IMR-90 (cell line): Measurements from ENCODE around the gene C12orf75. TPM values are rescaled to one million over a fixed set of nuclear protein-coding genes. Genes with fewer than 3 reads are reported as not detected.
"Not testable (repeated sequence)": the region's sequence is repeated elsewhere in the genome, so short reads cannot be mapped to it uniquely, and the experiment has no call there.

ENCODE experiments used
- ATAC-seq: fragments of 200-7000 bp; cut with Tn5 transposase; 2 replicates; pipeline ENCODE4 v1.9.1; 2020; ENCODE audit warnings: low read depth, mild to moderate bottlenecking, moderate library complexity
- BruUV-seq: library from RNA; stranded (reverse); fragments of 400-500 nt; replicated peaks from 2 replicates; lab custom pipeline; 2021; lab: Mats Ljungman, UMichigan
- CTCF ChIA-PET: fragments of 300-600 bp; formaldehyde crosslinking; extraction: SDS; loops from one replicate; lab custom pipeline; 2021; ENCODE audit warnings: antibody characterized with exemption; lab: Yijun Ruan, JAX
- POLR2A ChIA-PET: fragments of 300-600 bp; sonication (Branson Sonifier 250); formaldehyde crosslinking; loops from one replicate; lab custom pipeline; 2022; ENCODE audit warnings: antibody characterized with exemption; ENCODE audit not compliant: unreplicated experiment; lab: Charles Lee
- DNase-seq: peaks from one replicate; pipeline ENCODE4 v3.0.0; 2013
- H2AFZ ChIP-seq: replicated peaks from 2 replicates; pipeline ENCODE3; 2013; ENCODE audit warnings: low read length, mild to moderate bottlenecking; ENCODE audit not compliant: poor library complexity
- H2AK5ac ChIP-seq: 2 replicates; pipeline ENCODE4 v1.6.1; 2013; ENCODE audit warnings: low read depth, low read length, inconsistent platforms
- H2AK9ac ChIP-seq: replicated peaks from 2 replicates; pipeline ENCODE3; 2013; ENCODE audit warnings: mild to moderate bottlenecking, low read depth, low read length, moderate library complexity; ENCODE audit not compliant: poor library complexity
- H2BK120ac ChIP-seq: 2 replicates; pipeline ENCODE4 v1.6.1; 2013; ENCODE audit warnings: low read depth, low read length, inconsistent platforms
- H2BK15ac ChIP-seq: 3 replicates; pipeline ENCODE4 v1.6.1; 2013; ENCODE audit warnings: low read depth, low read length, inconsistent platforms
- H2BK20ac ChIP-seq: 2 replicates; pipeline ENCODE4 v1.6.1; 2013; ENCODE audit warnings: low read depth, mild to moderate bottlenecking, inconsistent platforms, low read length, moderate library complexity
- H2BK5ac ChIP-seq: 2 replicates; pipeline ENCODE4 v1.6.1; 2013; ENCODE audit warnings: mild to moderate bottlenecking, low read depth, low read length, inconsistent platforms; ENCODE audit not compliant: poor library complexity, severe bottlenecking
- H3K14ac ChIP-seq: replicated peaks from 2 replicates; pipeline ENCODE4 v1.6.1; 2013; ENCODE audit warnings: low read depth, low read length, inconsistent platforms
- H3K18ac ChIP-seq: 2 replicates; pipeline ENCODE4 v1.6.1; 2013; ENCODE audit warnings: low read depth, low read length, control low read depth
- H3K23ac ChIP-seq: 2 replicates; pipeline ENCODE4 v1.6.1; 2013; ENCODE audit warnings: low read depth, low read length, inconsistent platforms
- H3K27ac ChIP-seq: 2 replicates; pipeline ENCODE4 v1.5.1; 2013; ENCODE audit warnings: mild to moderate bottlenecking, control low read depth, low read length; ENCODE audit not compliant: insufficient read depth
- H3K27me3 ChIP-seq: 2 replicates; pipeline ENCODE4 v1.6.1; 2013; ENCODE audit warnings: low read length; ENCODE audit not compliant: control insufficient read depth, insufficient read depth
- H3K36me3 ChIP-seq: 2 replicates; pipeline ENCODE4 v1.6.1; 2013; ENCODE audit warnings: low read length, mixed read lengths; ENCODE audit not compliant: control insufficient read depth, insufficient read depth
- H3K4ac ChIP-seq: 2 replicates; pipeline ENCODE4 v1.6.1; 2013; ENCODE audit warnings: low read depth, low read length, inconsistent platforms
- H3K4me1 ChIP-seq: 2 replicates; pipeline ENCODE4 v1.6.1; 2013; ENCODE audit warnings: low read length, mixed read lengths; ENCODE audit not compliant: control insufficient read depth, insufficient read depth
- H3K4me2 ChIP-seq: 2 replicates; pipeline ENCODE4 v1.6.1; 2013; ENCODE audit warnings: low read depth, mild to moderate bottlenecking, control low read depth, low read length, moderate library complexity
- H3K4me3 ChIP-seq: 2 replicates; pipeline ENCODE4 v1.5.1; 2013; ENCODE audit warnings: low read depth, mild to moderate bottlenecking, control low read depth, low read length, moderate library complexity; ENCODE audit not compliant: insufficient read depth
- H3K56ac ChIP-seq: 2 replicates; pipeline ENCODE4 v1.6.1; 2013; ENCODE audit warnings: low read length, inconsistent platforms; ENCODE audit not compliant: insufficient read depth; ENCODE audit errors: extremely low read depth
- H3K79me1 ChIP-seq, 2 experiments: 2 replicates each; pipeline ENCODE4 v1.6.1; 2013; ENCODE audit warnings: low read length in 2 of 2, inconsistent platforms in 1 of 2, low read depth in 1 of 2
- H3K9ac ChIP-seq: 2 replicates; pipeline ENCODE4 v1.6.1; 2013; ENCODE audit warnings: low read depth, low read length, control low read depth
- H3K9me1 ChIP-seq: 2 replicates; pipeline ENCODE4 v1.6.1; 2013; ENCODE audit warnings: low read length, inconsistent platforms; ENCODE audit not compliant: insufficient read depth
- H3K9me3 ChIP-seq: 2 replicates; pipeline ENCODE4 v1.6.1; 2013; ENCODE audit warnings: low read length; ENCODE audit not compliant: control insufficient read depth, insufficient read depth
- H4K20me1 ChIP-seq: 2 replicates; pipeline ENCODE4 v1.6.1; 2013; ENCODE audit warnings: low read length, inconsistent platforms; ENCODE audit not compliant: insufficient read depth
- H4K5ac ChIP-seq: 2 replicates; pipeline ENCODE4 v1.6.1; 2013; ENCODE audit warnings: mild to moderate bottlenecking, low read depth, low read length, control low read depth
- H4K8ac ChIP-seq, 2 experiments: 2 replicates each; pipeline ENCODE4 v1.6.1; 2013; ENCODE audit warnings: low read depth in 2 of 2, low read length in 2 of 2, control low read depth in 1 of 2, inconsistent platforms in 1 of 2
- H4K91ac ChIP-seq: 2 replicates; pipeline ENCODE4 v1.6.1; 2013; ENCODE audit warnings: low read depth, low read length, inconsistent platforms; ENCODE audit not compliant: insufficient read depth
- FOS ChIP-seq: fragments of 150-350 bp; IDR thresholded peaks from 2 replicates; pipeline ENCODE4 v1.6.1; 2016; ENCODE audit warnings: low read depth, low read length
- POLR2A ChIP-seq: IDR thresholded peaks from 2 replicates; pipeline ENCODE4 v1.6.1; 2012; ENCODE audit warnings: mild to moderate bottlenecking, low read depth, low read length
- RCOR1 ChIP-seq: IDR thresholded peaks from 2 replicates; pipeline ENCODE4 v1.6.1; 2012; ENCODE audit warnings: mild to moderate bottlenecking, low read length, improper control_type of control experiment; ENCODE audit not compliant: insufficient replicate concordance
- RFX5 ChIP-seq: IDR thresholded peaks from 2 replicates; pipeline ENCODE4 v1.8.0; 2012; ENCODE audit warnings: low read depth, mild to moderate bottlenecking, low read length, moderate library complexity
- WGBS, 2 experiments: methylation state at CpG; one replicate each; pipeline versions ENCODE4 v1.1.5 to v1.1.7; 2013; ENCODE audit warnings: missing lambda C conversion rate in 2 of 2; ENCODE audit not compliant: insufficient read length in 1 of 2; ENCODE audit errors: extremely low coverage in 2 of 2; 5-methylcytosine and 5-hydroxymethylcytosine counted together
- dilution Hi-C: fragments of 300-500 bp; cut with HindIII; formaldehyde crosslinking; loops from one replicate; pipeline ENCODE4 v1.14.3; 2018; ENCODE audit warnings: low sequenced_read_pairs; ENCODE audit not compliant: unreplicated experiment
- in situ Hi-C: fragments of 300-500 bp; cut with MboI; formaldehyde crosslinking; loops from 3 replicates; pipeline ENCODE4 v1.14.3; 2019; ENCODE audit warnings: low sequenced_read_pairs, inconsistent platforms, mixed read lengths
- intact Hi-C: fragments of 100-400 bp; cut with micrococcal nuclease; formaldehyde crosslinking; loops from 2 replicates; pipeline ENCODE4 v1.10.0; 2022
- polyA plus RNA-seq, 3 experiments: library from polyadenylated mRNA; depleted of rRNA; stranded (reverse); fragments of >200 nt; gene quantifications; 2 replicates each; pipeline ENCODE4 v1.2.3, GENCODE V29; 2012; ENCODE audit warnings: low replicate concordance in 1 of 3
- total RNA-seq: library from RNA; depleted of rRNA; stranded (reverse); fragments of >200 nt; gene quantifications from 2 replicates; pipeline ENCODE4 v1.2.3, GENCODE V29; 2012

The C12orf75 gene
- total and polyA plus RNA-seq, 2 of the 4 experiments (the other 2 are of a cell fraction): 145 to 278 TPM

DNA sequence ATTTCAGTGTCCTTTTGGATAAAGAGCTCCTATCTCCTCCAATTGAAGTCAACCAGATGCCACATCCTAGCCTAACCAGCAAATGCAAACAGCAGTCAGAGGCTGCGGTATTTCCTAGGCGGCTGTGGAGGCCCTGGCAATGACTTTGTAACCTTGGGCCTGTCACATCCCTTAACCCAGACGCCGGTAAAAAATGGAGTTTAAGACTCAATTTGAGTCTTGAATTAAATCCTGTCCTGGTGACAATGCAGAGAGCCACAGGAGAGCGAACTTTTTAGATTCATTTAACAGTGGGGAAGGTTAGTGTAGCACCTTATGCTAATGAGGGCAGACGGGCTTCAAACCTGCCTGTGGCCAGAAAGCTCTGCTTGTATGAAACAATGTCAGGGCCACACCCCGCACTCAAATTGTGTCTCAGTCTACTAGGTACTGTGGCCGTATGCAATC is 1.3 kb downstream of the C12orf75 start:
- no TSS peak for BruUV-seq
- H3K56ac ChIP-seq: peak overlapping the region; percentile 81; the same call in 1 of the 2 replicates
- no peaks in the 10 kb centered on the region for H3K9me3 ChIP-seq
- H2BK20ac ChIP-seq: peak overlapping the region; percentile 66; the same call in 1 of the 2 replicates
- H3K9me1 ChIP-seq: peaks cover 13% of the 10 kb centered on the region
- ChIA-PET CTCF (interaction anchor here (0.5 to 0.7 kb wide), 4 partner anchors 33 to 465 kb away, joined by 3 to 4 read pairs (median 3); no protein-coding TSS in a partner anchor), POLR2A (interaction anchor here (0.6 to 0.9 kb wide), 2 partner anchors 77 to 155 kb away, joined by 3 to 11 read pairs; no protein-coding TSS in a partner anchor)
- no peak for TF ChIP-seq POLR2A
- no peak for TF ChIP-seq RFX5
- no peak for TF ChIP-seq RCOR1
- TF ChIP-seq FOS: no peak
- H3K27ac ChIP-seq: peak overlapping the region; percentile 91
- peaks cover 5 to 24% of the 10 kb centered on the region in 2 experiments; a peak in 2 of 4 replicates for H3K79me1 ChIP-seq
- dilution Hi-C loops: no loop called here
- no peak for DNase-seq
- H2BK120ac ChIP-seq: peak overlapping the region; percentile 83
- in situ Hi-C loops: no loop called here
- H3K14ac ChIP-seq: peak overlapping the region; percentile 86
- peak overlapping the region; percentile 80; the same call in 2 of the 3 replicates for H2BK15ac ChIP-seq
- peak overlapping the region; percentile 77 for H2BK5ac ChIP-seq
- intact Hi-C loops: loop anchor here (1.0 to 5.0 kb wide), 3 partner anchors 35 to 97 kb away; no protein-coding TSS in a partner anchor
- H3K23ac ChIP-seq: peak overlapping the region; percentile 83
- H3K27me3 ChIP-seq: no peaks in the 10 kb centered on the region
- H2AK9ac ChIP-seq: peak overlapping the region; percentile 77
- peaks cover 19% of the 10 kb centered on the region; the same call in 1 of the 2 replicates for H4K20me1 ChIP-seq
- H3K4me1 ChIP-seq: peaks cover 21% of the 10 kb centered on the region
- H4K5ac ChIP-seq: peak overlapping the region; percentile 62
- peak overlapping the region; percentile 86; the same call in 1 of the 2 replicates for H2AK5ac ChIP-seq
- ATAC-seq: no peak
- peak overlapping the region; percentile 96 for H3K4me3 ChIP-seq
- 100% methylated on average over 1 of the region's 8 CpGs; no CpG with 5 or more reads in 1 of the 2 experiments for WGBS, 2 experiments
- no peaks in the 10 kb centered on the region; the same call in 1 of the 2 replicates for H3K36me3 ChIP-seq
- H4K8ac ChIP-seq: peak overlapping the region; percentile 15 to 64; a peak in 2 of 4 replicates
- peak overlapping the region; percentile 89 for H3K4ac ChIP-seq
- peak overlapping the region; percentile 82 for H4K91ac ChIP-seq
- H2AFZ ChIP-seq: no peak overlapping the region
- H3K4me2 ChIP-seq: peak overlapping the region; percentile 98
- peak overlapping the region; percentile 66; the same call in 1 of the 2 replicates for H3K18ac ChIP-seq
- peak overlapping the region; percentile 90 for H3K9ac ChIP-seq

DNA sequence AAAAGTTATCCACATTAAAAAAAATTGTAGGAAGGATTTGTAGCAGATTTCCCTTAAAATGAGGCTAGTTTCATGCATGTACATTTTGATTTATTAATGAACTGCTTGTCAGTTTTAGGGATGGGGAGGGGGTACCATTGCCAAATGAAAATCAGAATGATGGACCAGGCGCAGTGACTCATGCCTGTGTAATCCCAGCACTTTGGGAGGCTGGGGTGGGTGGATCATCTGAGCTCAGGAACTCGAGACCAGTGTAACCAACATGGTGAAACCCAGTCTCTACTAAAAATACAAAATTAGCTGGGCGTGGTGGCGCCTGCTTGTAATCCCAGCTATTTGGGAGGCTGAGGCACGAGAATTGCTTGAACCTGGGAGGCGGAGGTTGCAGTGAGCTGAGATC is 1.8 kb downstream of the C12orf75 start:
- Histone ChIP-seq H4K8ac (peak overlapping the region in 1 of 2 experiments; percentile 64; a peak in 2 of 4 replicates), H4K91ac (peak overlapping the region; percentile 82), H3K4me2 (peak overlapping the region; percentile 98), H3K56ac (0 out of 2 replicates have a peak overlapping the region, but pooled peaks have one; percentile 81), H2BK15ac (peak overlapping the region; percentile 80; the same call in 2 of the 3 replicates), H4K20me1 (peaks cover 24% of the 10 kb centered on the region; the same call in 1 of the 2 replicates), H2BK120ac (peak overlapping the region; percentile 83), H3K4ac (peak overlapping the region; percentile 89), H3K14ac (peak overlapping the region; percentile 86; the same call in 1 of the 2 replicates), H3K9me1 (peaks cover 13% of the 10 kb centered on the region), H3K23ac (peak overlapping the region; percentile 83), H3K27ac (peak overlapping the region; percentile 91; the same call in 1 of the 2 replicates), H3K79me1 (peaks cover 5 to 24% of the 10 kb centered on the region in 2 experiments; a peak in 2 of 4 replicates), H3K18ac (peak overlapping the region; percentile 44; the same call in 1 of the 2 replicates), H2BK5ac (peak overlapping the region; percentile 77), H3K9ac (peak overlapping the region; percentile 90), H2BK20ac (0 out of 2 replicates have a peak overlapping the region, but pooled peaks have one; percentile 38), H3K4me1 (peaks cover 19% of the 10 kb centered on the region), H2AK5ac (peak overlapping the region; percentile 86; the same call in 1 of the 2 replicates)
- H2AK9ac ChIP-seq, in situ Hi-C loops, BruUV-seq, H2AFZ ChIP-seq, H4K5ac ChIP-seq, DNase-seq, H3K27me3 ChIP-seq, ATAC-seq, dilution Hi-C loops, H3K9me3 ChIP-seq, H3K36me3 ChIP-seq, H3K4me3 ChIP-seq: not testable (repeated sequence)
- CTCF ChIA-PET: interaction anchor here (0.5 to 0.9 kb wide), 3 partner anchors 33 to 78 kb away, joined by 3 to 4 read pairs (median 3); no protein-coding TSS in a partner anchor
- no CpG with 5 or more reads among the region's 6 CpGs for WGBS, 2 experiments
- intact Hi-C loops: loop anchor here (5.0 kb wide), 1 partner anchor 35 kb away; no protein-coding TSS in a partner anchor
- POLR2A ChIA-PET: interaction anchor here (0.6 kb wide), 1 partner anchor 155 kb away, joined by 11 read pairs; no protein-coding TSS in a partner anchor
